ENCODE results near the gene C12orf76. TPM values are rescaled to one million over a fixed set of nuclear protein-coding genes. Genes with fewer than 3 reads are reported as not detected.

Gene C12orf76
- total and polyA plus RNA-seq, 9 of the 15 experiments (the other 6 are each of a cell fraction or from before 2014, with no cell fraction given) = 6.3 to 38.6 (median 12.3) TPM

DNA sequence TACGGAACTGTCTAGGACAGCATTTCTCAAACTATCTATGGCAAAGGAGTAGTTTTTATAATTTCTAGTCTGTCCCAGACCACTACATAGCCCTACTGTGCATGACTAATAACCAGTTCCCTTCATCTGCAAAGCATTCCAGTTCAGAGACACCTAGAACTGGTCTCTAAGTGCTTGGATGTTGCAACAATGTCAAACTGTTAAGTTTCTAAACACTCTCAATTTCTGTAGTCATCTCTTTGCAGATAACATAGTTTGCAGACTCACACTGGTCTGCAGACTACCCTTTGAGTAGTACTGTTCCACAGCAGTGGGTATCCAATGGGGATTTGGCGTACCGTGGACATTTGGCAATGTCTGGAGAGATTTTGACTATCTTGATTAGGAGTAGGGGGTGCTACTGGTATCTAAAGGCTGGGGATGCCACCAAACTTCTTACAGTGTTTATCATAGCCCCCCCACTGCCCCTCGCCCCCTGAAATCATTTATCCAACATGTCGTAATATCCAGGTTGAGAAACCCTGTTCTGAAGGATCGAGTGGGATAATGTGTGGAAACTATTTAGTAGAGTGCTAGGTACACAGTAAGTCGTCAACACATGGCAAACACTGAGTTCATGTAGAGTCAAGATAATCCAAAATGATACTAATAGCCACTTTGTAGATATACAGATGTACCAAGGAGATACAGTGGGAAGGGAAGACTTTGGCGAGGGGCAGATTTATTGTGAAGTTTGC is 1.7 kb downstream of the C12orf76 start:
- H3K36me3 ChIP-seq (ENCODE audit: control insufficient read depth, insufficient read depth, low read length) = peaks cover 16% of the 10 kb centered on the region; the same call in 1 of the 3 replicates
- FAIRE-seq = no peak
- POLR2A ChIA-PET = interaction anchor here (0.5 to 1.2 kb wide), 2 partner anchors 8 to 234 kb away, joined by 3 read pairs; no protein-coding TSS in a partner anchor
- peak; percentile 25; the same call in 1 of the 2 replicates for TF ChIP-seq ZNF316 (IDR thresholded peaks at IDR 0.05)
- TF ChIP-seq HNRNPUL1 (IDR thresholded peaks at IDR 0.05; ENCODE audit: low read length) = no peak
- TF ChIP-seq CEBPB (tag; IDR thresholded peaks at IDR 0.05) = peak; percentile 95
- TF ChIP-seq PCBP1 (IDR thresholded peaks at IDR 0.05; ENCODE audit: low read depth, low read length, poor library complexity, severe bottlenecking) = no peak
- TF ChIP-seq, protein P1, sequence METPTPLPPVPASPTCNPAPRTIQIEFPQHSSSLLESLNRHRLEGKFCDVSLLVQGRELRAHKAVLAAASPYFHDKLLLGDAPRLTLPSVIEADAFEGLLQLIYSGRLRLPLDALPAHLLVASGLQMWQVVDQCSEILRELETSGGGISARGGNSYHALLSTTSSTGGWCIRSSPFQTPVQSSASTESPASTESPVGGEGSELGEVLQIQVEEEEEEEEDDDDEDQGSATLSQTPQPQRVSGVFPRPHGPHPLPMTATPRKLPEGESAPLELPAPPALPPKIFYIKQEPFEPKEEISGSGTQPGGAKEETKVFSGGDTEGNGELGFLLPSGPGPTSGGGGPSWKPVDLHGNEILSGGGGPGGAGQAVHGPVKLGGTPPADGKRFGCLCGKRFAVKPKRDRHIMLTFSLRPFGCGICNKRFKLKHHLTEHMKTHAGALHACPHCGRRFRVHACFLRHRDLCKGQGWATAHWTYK (CRISPR knock-in tag; IDR thresholded peaks at IDR 0.05) = no peak
- TF ChIP-seq DPF2 (IDR thresholded peaks at IDR 0.05) = 0 out of 2 replicates have a peak, but pooled peaks have one; percentile 26
- TF ChIP-seq USF2 (CRISPR knock-in tag; IDR thresholded peaks at IDR 0.05) = no peak
- TF ChIP-seq ZFP36 (IDR thresholded peaks at IDR 0.05; ENCODE audit: low read depth, low read length, partially characterized antibody) = no peak
- TF ChIP-seq ZNF740 (CRISPR knock-in tag; IDR thresholded peaks at IDR 0.05) = no peak
- TF ChIP-seq ZNF740 (tag; IDR thresholded peaks at IDR 0.05) = no peak
- peak; percentile 15; the same call in 1 of the 2 replicates for TF ChIP-seq CEBPG (CRISPR knock-in tag; IDR thresholded peaks at IDR 0.05)
- peak; percentile 57 to 87 for TF ChIP-seq CEBPG (tag; conservative IDR thresholded peaks at IDR 0.05 in 1 of 2, IDR thresholded peaks at IDR 0.05 in 1 of 2)
- no peak for TF ChIP-seq TCF15 (CRISPR knock-in tag; IDR thresholded peaks at IDR 0.05)
- peak; percentile 41; the same call in 1 of the 2 replicates for TF ChIP-seq ZNF445 (CRISPR knock-in tag; IDR thresholded peaks at IDR 0.05; ENCODE audit: low read depth)
- TF ChIP-seq ATF3 (IDR thresholded peaks at IDR 0.05) = peak; percentile 39
- no peak for TF ChIP-seq ATF3 (CRISPR knock-in tag; conservative IDR thresholded peaks at IDR 0.05)

More for the DNA sequence above, 1.7 kb downstream of the C12orf76 start:
- H3K27ac ChIP-seq (ENCODE audit: extremely low read depth, low read depth, low read length) = no peak overlapping the region; the same call in 2 of the 3 replicates
- H3K27me3 ChIP-seq (ENCODE audit: control insufficient read depth in 2 of 2, insufficient read depth in 2 of 2, low read length in 2 of 2) = no peaks in the 10 kb centered on the region
- no peak overlapping the region for H2AFZ ChIP-seq (ENCODE audit: low read depth, low read length)
- H4K20me1 ChIP-seq (replicated peaks; ENCODE audit: control insufficient read depth, insufficient read depth, low read length) = no peaks in the 10 kb centered on the region
- H3K9ac ChIP-seq (ENCODE audit: insufficient read depth in 1 of 2, low read depth in 2 of 2, low read length in 2 of 2) = peak overlapping the region in 1 of 2 experiments; percentile 59; a peak in 1 of 4 replicates
- peak overlapping the region; percentile 60; the same call in 1 of the 2 replicates for H3K4me3 ChIP-seq
- peak overlapping the region; percentile 90 for H3K4me2 ChIP-seq (ENCODE audit: insufficient read depth, low read length)
- WGBS (ENCODE audit: insufficient coverage, low coverage, missing lambda C conversion rate) = 59% methylated on average over 8 of the region's 8 CpGs
- peak in 1 of 4 experiments; percentile 13 for DNase-seq (ENCODE audit: extremely low read depth in 1 of 4, low spot score in 3 of 4)
- peaks cover 19% of the 10 kb centered on the region for H3K79me2 ChIP-seq (ENCODE audit: control insufficient read depth, insufficient read depth, low read length)
- intact Hi-C loops (cut with micrococcal nuclease) = loop anchor here (5.0 kb wide), 1 partner anchor 51 kb away; no protein-coding TSS in a partner anchor
- in situ Hi-C loops (cut with MboI) = no loop called here
- no peaks in the 10 kb centered on the region for H3K9me1 ChIP-seq (ENCODE audit: control insufficient read depth, insufficient read depth, low read length)
- no peaks in the 10 kb centered on the region for H3K9me3 ChIP-seq (replicated peaks; ENCODE audit: control insufficient read depth, insufficient read depth, low read depth, low read length)
- CTCF ChIA-PET (ENCODE audit: low intra/inter-chr PET ratio) = interaction anchor here (0.6 kb wide), 1 partner anchor 15 kb away, joined by 3 read pairs; no protein-coding TSS in a partner anchor
- ATAC-seq = no peak
- no TSS peak for BruUV-seq (replicated peaks)
- peaks cover 14 to 16% of the 10 kb centered on the region in 2 experiments for H3K4me1 ChIP-seq (replicated peaks in 1 of 2; ENCODE audit: control insufficient read depth in 2 of 2, insufficient read depth in 2 of 2, low read length in 2 of 2)

Data from K562 (cell line).